MM.1S (cell line): ENCODE data around the gene OSBPL1A.

Experiments
- CTCF ChIP-seq: fragments of 300-600 bp; sonication (generic); IDR thresholded peaks from 2 replicates; pipeline ENCODE4 v1.5.1; 2016; ENCODE audit warnings: antibody characterized with exemption, low read length, mixed read lengths
- EZH2 ChIP-seq: fragments of 300-600 bp; sonication (generic); optimal IDR thresholded peaks from 2 replicates; pipeline ENCODE3; 2017; ENCODE audit warnings: low read depth, mild to moderate bottlenecking, antibody characterized with exemption, low read length, mixed read lengths

DNA sequence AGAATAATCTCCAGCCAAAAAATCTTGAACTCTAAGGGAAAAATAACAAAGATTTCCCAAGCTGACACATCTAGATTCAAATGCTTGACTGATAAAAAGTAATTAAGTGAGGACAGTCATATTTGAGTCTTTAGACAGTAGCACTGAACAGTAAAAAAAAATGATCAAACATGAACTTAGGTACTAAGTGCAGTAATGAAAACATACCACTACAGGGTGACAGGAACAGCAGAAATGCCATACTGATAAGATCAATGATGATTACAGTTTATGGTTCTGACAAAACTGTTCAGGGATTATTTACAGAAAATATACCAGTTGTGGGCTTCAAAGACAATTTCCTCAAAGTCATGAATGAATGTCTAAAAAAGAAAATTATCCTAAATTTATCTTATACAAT lies 80.3 kb downstream of the OSBPL1A start:
- TF ChIP-seq CTCF: no peak
- TF ChIP-seq EZH2: no peak
